DMS79 treated with DMSO at 0.1 percent for 48 hours (cell line): ENCODE data around the gene TEX35.
A peak's percentile ranks its signal among the peaks of the same experiment; 100 is the strongest.
"Not testable (repeated sequence)": the region's sequence is repeated elsewhere in the genome, so short reads cannot be mapped to it uniquely, and the experiment has no call there.

Experiments used
- DNase-seq: peaks from one replicate; lab custom pipeline; 2025; lab: John Stamatoyannopoulos, UW

TEX35 gene

DNA sequence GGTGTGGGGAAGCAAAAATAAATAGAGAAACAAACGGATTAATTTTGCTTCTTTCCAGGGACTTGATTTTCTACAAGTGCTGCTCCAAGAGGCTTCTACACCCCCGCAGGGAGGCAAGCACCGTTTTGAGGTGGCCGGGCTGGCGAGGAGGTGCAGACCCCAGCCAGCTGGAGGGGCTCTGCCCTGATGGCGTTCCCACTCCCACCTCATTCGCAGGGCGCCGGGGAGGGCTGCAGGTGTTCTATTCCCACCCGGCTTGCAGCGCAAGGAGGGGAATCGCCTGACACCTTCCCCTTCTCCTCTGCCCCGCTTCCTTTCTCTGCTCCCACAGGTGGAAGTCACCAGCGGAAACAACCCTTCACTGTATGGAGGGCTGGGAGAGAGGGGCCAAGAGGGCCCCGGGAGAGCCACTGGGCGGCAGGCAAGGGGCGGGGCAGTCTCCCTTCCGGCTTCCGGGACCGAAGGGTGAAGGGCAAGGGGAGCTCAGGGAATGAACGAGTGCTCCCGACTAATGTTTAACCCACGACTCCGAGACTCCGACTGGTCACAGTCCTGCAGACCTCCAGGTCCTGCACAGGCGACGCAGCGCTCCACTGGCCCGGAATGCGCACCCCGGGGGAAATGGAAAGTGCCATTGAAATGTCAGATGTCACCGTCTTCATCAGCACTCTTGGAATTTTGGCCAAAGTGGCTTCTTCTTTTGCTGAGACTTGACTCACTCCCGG lies 29.1 kb downstream of the TEX35 start:
- DNase-seq: peak; percentile 51

DNA sequence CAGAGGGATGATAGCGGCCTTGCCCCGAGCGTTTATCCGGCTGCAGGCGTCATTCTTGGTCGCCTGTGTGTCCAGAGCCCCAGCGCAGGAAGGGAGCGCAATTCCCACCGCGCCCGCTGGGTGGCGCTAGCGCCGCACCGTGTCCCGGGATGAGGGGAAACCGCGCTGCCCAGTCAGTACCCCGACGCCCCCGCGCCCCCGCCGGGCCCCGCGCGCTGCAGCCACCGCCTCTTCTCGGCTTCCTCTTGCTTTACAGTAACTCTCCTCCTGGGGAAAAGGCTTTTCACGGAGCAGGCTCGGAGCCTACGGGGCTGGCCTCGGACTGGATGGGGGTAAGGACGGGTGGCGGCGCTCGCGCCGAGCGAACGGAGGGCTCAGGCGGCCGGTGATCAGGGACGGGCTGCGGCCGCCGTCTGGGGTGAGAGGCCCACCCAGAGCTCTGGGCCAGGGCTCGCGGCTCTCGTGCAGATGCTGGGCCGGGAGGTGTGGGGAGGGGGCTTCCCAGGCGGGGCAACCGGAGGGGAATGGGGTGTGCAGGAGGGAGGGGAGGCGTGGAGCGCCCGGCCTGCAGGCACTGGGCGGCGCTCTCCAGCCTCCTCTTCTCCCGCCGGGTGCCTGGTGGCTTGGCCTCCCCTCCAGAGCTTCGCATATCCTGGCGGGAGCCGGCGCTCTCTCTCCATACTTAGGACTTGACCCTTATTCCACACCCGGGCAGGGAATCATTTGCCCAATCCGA lies 29.8 kb downstream of the TEX35 start:
- DNase-seq: peak; percentile 65

DNA sequence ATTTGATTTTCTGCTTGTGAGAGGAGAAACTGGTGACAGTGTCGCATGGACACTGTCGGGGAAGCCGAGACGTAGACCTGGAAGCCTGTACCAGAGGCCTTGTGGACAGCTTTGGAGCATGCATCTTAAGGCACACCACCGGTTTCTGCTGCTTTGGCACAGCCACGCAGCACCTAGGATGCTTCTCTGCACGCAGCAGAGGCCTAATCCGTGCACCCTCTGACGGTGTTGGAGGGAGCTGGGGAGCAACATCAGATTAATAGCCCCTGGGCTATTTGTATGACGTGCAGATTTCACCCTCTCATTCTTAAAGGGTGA lies 30.3 kb downstream of the TEX35 start:
- DNase-seq: no peak

DNA sequence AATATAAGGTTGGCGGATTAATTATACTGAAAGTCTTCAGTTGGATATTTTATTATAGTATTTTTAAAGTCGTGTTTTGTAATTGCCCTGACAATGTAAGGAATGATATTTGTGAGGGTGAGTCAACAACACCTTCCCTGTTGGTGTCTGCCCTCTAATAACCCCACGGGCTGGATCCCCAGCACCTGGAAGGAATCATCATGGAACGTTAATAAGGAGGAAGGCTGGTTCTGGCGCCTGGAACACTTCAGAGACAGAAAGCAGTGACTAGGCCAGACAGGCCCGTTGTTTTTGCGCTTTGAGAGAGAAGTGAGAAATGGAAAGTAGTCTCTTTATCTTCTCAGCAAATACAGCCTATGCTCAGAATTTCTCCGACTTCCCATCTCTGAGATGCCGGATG lies 31.6 kb downstream of the TEX35 start:
- DNase-seq: no peak

DNA sequence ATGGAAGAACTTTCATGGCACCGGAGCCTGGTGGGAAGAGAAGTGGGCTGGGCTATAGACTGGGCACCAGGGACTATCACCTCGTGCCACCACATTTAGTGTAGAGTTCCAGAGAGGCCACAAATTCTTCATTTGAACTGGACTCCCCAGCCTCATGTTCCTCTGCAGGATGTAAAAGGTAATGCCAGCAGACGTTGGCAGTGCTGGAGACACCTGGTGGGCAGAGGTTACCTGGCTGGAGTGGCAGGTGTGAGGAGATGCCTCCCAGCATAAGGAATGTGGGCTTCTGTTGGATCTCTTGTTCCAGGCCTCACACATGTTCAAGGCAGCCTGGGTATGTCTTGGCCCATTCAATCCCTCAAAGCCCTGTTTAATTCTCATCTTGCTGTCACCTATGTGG lies 35.2 kb downstream of the TEX35 start:
- no peak for DNase-seq

DNA sequence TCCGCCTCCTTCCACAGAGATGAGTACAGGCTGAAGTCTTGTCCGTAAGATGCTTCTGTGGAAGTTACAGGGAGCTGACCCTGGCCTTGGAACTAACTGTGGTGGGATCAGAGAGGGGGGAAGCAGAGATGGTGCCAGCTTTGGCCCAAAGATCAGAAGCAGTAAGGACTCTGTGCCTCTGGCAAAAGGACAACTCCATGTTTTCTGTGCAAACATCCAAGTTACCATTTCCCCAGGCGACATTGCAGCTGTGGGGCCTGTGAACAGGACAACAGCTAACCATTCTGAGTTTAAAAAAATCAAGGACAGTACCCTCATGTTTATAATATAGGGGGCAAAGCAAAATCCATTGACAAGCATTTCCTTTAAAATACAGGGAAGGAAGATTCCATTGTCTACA lies 38.4 kb downstream of the TEX35 start:
- DNase-seq: no peak

DNA sequence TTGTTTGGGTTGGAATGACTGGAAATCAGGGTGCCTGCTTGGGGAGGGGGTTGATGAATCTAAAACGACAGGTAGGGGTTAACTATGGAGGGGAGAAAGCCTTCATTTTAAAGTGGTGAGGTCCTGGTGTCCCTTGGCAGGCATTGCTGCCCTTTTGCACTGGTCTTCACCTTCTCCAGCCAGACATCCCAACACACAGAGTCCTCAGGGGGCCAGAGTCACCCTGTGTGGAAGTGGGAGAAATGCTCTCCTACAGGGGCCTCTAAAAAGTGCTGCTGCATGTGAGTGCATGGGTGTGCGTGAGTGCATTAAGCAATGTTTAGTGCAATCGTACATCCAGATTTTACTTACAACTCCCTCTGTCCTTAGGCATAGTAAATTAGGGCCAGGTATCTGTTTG lies 39.0 kb downstream of the TEX35 start:
- no peak for DNase-seq

DNA sequence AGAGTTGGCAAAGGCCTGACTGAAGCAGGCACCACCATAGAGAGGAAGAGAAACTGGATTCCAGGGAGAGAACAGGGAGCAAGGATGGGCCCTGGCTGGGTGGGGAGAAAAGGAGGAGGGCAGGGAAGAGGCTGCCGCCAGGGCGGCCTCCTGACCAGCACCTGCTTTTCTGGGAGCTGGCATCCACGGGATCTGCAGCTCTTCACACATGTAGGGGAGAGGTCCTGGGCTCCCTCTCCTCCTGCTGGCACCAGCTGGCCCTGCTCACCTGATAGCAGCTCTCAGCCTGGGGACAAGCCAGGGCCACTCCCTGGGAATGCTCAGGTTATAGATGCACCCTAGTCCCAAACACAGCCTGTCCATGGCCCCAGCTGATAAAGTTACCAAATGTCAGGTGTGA lies 39.9 kb downstream of the TEX35 start:
- DNase-seq: no peak

DNA sequence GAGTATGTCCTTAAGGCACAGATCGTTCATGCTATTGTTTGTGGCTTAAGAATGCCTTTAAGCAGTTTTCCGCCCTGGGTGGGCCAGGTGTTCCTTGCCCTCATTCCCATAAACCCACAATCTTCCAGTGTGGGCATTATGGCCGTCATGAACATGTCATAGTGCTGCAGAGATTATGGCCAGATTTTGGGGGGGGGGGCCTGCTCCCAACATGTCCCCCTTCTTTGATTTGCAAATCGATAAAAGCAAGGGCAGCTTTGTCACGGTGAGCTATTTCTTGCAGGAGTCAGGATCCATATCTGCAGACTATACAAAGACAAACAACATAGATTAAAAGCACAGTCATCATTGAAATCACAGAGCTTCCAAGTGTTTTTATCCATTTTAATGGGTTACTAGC lies 41.4 kb downstream of the TEX35 start:
- not testable (repeated sequence) for DNase-seq

DNA sequence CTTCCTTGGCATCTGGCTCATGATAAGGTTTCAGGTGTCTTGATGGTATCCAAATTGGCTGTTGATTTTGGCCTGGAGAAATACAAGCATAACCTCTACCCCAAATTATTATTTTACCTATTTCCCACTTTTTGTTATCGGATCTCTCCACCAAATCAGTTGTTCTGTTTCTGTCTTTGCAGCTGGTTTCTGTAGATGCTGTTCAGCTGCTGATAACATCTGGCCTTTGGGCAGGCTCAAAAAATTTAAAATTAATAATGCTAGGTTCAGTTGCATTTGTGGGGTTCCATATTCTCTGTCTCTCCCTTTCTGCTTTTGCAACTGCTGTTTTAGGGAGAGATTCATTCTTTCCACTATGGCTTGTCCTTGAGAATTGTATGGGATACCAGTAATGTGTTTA lies 42.7 kb downstream of the TEX35 start:
- not testable (repeated sequence) for DNase-seq

DNA sequence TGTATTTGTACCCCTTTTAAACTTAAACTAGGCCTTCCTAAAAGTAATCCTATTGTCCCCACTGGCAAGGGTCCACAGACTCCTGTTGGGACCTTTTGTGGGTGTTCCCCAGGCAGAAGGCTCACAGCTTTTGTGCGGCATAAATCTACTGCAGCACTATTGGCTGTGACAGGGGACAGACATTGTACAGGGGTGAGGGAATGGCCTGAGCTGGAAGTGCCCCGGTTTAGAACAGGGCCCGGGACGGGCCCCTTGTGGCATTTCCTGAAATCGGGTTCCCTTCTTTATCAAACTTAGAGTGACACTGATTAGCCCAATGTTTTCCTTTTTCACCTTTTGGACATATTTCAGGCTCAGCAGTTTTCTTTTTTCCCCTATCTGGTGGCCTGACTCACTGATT lies 45.9 kb downstream of the TEX35 start:
- DNase-seq: not testable (repeated sequence)

DNA sequence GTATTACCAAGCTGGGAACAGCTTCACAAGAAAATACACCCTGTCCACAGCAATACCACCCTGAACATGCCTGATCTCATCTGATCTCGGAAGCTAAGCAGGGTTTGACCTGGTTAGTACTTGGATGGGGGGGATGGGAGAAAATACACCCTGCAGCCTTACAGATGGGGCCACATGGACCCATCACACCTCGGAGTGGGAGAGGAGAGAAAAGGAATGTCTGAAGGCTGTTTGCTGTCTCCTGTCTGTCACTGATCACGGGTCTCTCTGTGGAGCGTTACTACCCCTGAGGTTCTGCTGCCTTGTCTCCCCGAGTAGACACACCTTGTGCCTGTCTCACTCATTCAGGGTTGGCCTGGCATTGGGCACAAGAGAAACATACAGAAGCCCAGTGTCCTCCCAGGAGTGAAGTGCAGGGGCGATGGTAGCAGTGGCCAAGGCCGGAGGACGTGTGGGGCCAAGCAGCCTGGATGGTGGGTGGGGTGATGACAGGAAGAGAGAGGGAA lies 48.0 kb downstream of the TEX35 start:
- DNase-seq: no peak

DNA sequence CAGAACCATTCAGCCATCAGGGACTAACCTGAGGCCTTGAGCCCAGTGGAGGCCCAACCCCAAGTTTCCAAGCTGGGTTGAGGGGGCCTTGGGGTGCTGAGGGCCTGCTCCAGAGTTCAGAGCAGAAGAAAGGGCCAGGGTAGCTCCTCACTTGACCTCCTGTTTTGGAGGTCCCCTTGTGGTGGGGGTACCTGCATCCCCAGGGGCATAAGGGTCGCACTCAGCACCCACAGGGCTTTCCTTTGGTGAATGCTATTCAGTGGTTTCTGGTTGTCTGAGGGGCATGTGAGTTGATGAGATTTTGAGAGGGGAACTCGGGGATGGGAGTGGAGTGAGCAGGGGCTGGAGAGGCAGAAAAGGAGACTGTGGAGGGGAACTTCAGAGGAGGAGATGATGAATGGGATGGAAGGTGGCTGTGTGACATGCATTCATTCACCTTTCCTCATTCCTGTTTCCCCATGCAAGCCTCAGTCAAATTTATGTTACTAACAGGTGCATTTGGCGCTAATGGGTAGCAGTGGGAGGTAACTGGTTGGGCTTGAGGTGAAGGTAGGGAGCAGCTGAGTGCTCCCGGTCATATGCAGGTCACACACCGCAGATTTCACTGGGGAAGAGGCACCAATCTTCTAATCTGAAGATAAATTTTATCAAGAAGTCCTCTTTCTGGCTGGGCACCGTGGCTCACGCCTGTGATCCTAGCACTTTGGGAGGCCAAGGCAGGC lies 50.4 kb downstream of the TEX35 start:
- DNase-seq: no peak

DNA sequence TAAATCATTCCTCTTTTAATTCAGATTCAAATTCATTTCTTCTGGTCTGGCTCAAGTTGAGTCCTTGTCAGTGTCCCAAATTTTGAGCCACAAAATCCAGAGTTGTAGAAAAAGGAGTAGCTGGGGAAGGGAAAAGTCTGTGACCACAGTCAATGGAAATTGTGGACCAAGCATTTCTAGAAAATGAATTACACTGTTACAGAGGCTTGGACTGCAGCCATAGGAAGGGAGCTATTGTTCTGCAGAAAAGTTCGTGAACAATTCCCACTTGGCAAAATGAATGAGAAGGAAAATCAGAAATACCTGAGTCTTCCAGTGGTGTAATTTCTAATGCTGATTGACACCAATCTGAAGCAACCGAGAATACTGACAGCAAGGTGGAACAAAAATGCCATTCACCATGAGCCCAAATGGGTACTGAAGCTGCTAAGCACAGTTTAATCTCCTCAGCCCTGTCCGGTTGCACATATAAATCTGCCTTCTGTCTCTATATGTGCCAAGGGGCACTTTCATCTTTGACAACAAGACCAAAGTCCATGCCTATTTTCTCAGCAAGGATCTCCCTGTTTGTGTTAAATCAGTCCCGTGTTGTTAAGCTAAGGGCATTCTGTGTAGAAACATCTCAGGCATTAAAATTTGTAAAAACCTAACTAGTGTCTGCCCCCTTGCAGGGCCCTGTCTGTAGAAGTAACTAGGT lies 51.3 kb downstream of the TEX35 start:
- no peak for DNase-seq

DNA sequence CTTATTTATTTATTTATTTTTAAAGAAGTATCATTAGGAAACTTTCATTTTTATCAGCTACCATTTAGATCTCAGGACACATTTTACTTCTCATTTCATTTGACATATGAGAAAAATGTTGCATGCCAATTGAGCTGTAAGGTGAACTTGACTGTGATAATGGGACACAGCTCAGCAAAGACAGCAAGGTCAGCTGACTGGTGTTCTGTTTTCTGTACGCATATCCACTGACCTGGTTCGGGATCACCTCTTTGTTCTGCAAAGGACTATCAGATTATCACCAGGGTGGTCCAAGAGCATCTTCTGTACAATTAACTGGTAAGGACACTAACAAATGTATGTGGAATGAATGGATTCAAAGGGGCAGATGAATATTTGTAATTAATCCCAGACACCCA lies 51.9 kb downstream of the TEX35 start:
- DNase-seq: no peak

DNA sequence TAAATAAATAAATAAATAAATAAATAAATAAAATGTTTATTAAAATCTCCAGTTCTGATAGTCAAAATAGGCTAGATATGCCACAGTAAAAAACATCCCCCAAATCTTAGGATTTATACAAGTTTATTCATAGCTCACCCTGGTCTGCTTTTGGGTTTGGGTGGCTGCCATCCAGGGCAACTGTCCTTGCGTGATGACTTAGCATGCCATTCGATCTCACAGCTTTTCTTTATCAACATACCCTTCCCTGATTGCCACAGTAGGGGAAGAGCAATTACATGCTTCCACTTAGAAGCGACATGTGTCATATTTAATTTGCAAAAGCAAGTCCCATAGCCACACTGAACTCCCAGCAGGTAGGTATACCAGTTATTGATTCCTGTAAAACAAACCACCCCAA lies 52.7 kb downstream of the TEX35 start:
- DNase-seq: no peak

DNA sequence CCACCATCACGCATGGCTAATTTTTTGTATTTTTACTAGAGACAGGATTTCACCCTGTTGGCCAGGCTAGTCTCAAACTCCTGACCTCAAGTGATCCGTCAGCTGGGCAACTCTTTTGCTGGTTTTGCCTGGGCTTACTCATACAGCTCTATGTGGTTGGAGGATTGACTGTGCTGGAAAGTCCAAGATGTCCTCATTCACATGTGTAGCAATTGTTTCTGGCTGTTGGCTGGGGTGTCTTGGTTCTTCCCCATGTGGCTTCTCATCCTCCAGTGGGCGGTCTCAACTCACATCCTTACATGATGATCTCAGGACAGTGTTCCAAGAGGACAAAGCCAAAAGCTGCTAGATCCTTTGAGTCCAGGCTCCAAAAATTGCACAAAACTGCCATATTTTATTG lies 53.3 kb downstream of the TEX35 start:
- no peak for DNase-seq

DNA sequence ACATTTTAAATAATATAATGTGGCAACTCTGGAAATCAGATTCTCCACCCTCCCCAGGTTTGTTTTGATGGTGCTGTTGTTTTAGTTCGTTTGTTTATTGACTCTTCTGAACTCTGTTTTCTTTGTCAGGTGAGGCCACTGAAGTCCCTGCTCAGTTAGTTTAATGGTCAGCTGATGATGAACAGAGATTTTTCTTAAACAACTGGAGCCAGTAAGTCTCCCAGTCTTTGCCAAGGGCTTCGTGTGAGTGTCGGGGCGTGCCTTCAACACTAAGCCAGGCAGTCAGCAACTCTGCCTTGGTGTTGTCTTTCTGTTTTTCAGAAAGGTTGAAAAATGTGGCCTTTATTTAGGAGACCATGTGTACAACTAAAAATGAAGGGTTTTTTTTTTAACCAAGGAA lies 58.9 kb downstream of the TEX35 start:
- DNase-seq: no peak
